COLO829 (cell line): ENCODE measurements around the gene COQ8B.
A peak's percentile ranks its signal among the peaks of the same experiment; 100 is the strongest.
"Not testable (repeated sequence)": the region's sequence is repeated elsewhere in the genome, so short reads cannot be mapped to it uniquely, and the experiment has no call there.

Experiments used
- DNase-seq: peaks from one replicate; pipeline ENCODE4 v3.0.0; 2012; ENCODE audit warnings: low spot score

COQ8B gene

DNA sequence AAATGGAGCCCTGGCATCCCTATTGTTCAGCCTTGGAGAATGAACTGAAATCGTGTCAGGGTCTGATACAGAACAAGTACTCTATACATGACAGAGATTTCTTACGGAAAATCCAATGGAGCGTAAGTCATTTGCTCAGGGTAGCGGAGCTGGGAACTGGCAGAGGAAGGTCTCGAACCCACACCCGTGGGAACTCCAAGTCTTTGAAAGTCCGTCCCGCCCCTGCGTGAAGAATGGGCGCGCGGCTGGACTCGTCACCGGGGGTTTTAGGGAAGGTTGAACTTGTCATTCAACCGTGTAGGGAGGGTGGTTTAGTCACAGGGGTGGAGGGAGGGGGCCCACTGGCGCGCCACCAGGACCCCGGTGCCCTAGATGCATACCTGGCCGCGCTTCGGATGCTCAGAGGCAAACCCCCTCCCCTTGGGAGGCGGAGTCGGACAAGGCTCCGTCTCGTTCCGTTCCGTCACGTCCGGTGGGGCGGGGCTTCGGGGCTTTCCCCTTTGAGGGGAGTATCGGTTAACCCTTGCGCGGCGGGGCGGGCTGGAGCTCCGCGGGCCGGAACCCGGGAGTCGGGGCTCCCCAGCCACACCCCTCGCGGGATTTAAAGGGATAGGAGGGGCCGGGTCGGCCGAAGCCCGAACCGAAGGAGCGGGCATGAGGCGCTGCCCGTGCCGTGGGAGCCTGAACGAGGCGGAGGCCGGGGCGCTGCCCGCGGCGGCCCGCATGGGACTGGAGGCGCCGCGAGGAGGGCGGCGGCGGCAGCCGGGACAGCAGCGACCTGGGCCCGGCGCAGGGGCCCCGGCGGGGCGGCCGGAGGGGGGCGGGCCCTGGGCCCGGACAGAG is at the start of gene COQ8B, which contains the start of gene ITPKC:
Gene COQ8B, minus strand, starts transcription at position 405 of the 843 bp plus-strand sequence. CDS start 2,254 bp downstream, outside the sequence.
Gene ITPKC, plus strand, starts transcription at position 631 of the 843 bp plus-strand sequence. Its CDS starts 24 bp downstream, at position 655.
- DNase-seq = peak; percentile 96

DNA sequence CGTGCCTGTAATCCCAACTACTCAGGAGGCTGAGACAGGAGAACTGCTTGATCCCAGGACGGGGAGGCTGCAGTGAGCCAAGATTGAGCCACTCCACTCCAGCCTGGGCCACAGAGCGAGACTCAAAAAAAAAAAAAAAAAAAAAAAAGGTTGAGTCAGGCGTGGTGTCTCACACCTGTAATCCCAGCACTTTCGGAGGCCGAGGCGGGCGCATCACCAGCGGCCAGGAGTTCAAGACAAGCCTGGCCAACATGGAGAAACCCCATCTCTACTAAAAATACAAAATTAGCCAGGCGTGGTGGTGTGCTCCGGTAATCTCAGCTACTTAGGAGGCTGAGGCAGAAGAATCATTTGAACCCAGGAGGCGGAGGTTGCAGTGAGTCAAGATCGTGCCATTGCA is 49.7 kb upstream of the COQ8B start:
- DNase-seq = not testable (repeated sequence)

DNA sequence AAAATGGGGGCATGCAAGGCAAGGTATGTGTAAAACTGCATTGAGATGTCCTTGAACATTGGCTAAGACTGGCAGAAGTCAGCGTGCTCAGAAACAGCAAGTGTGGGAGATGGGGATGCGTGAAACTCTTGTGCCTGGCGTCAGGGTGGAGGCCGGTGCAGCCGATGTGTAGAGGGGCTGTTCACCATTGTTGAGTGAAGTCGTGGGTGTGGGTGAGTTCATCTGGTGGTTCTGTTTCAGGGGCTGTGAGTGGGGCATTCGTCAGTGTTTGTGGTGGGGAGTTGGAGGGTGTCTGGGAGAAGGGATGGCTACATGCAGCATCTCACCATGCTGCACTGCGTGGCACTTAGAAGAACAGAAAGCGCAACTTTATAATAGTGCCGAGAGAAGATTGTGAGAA is 47.3 kb upstream of the COQ8B start:
- no peak for DNase-seq

DNA sequence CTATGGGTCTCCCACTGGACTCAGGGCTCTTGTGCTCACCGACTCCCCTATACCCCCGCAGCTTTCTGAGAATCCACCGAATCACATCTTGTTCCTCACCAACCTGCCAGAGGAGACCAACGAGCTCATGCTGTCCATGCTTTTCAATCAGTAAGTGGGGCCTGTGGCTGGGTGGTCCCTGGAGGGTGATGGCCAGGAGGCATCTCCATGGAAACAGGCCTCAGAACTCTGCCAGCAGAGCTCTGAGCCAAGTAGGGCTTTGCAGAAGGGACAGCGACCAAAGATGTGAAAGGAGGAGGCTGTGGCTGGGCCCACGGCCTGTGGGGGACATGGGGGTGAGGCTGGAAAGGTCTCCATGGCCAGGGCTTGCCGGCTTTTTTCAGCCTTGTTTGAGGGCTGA is 46.8 kb upstream of the COQ8B start:
- no peak for DNase-seq

DNA sequence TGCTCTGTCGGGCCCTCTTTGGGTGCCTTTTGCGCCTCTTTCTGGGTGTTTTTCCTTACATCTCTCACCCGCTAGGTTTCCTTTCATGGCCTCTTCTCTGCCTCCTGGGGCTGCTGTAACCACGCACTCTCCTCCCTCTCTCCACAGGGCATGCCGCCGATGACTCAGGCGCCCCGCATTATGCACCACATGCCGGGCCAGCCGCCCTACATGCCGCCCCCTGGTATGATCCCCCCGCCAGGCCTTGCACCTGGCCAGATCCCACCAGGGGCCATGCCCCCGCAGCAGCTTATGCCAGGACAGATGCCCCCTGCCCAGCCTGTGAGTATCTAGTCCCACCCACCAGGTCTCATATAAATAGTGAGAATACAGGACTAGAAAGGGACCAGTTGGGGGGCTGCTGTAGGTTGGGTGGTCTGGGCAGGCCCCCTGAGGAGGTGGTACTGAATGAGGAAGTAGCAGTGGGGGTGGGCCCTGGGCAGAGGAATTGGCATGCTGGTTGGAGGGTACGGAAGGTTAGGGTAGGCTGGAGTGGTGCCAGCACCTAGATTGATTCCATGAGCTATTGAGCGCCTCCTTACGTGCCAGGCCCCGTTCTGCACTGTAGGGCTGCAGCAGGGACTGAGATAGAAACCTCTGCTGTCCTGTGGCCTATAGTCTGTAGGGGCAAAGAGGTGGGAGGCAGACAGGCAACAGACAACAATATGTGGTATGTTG is 46.2 kb upstream of the COQ8B start:
- DNase-seq = no peak

DNA sequence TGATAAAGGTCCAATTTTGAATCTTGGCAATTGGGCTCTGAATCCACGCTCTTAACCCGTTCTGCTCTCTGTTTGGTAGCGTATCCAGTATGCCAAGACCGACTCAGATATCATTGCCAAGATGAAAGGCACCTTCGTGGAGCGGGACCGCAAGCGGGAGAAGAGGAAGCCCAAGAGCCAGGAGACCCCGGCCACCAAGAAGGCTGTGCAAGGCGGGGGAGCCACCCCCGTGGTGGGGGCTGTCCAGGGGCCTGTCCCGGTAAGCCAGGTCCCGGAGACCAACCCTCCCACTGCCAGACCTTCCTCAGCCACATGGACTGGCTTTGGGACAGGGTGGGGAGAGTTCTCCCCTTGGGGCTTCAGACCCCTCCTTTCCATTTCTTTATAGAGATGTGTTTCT is 42.7 kb upstream of the COQ8B start:
- DNase-seq = no peak

DNA sequence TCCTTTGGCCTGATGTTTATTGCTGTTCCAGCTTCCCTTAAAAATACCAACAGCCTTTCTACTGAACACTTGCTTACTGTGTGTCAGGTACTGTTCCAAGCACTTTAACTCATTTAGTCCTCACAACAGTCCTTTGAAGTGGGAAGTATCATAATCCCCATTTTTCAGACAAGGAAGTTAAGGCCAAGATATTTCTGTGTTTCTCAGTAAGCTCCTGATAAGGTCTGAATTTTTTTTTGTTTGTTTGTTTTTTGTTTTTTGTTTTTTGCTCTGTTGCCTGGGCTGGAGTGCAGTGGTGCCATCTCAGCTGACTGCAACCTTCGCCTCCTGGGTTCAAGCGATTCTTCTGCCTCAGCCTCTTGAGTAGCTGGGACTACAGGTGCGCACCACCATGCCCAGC is 41.8 kb upstream of the COQ8B start:
- DNase-seq = no peak

DNA sequence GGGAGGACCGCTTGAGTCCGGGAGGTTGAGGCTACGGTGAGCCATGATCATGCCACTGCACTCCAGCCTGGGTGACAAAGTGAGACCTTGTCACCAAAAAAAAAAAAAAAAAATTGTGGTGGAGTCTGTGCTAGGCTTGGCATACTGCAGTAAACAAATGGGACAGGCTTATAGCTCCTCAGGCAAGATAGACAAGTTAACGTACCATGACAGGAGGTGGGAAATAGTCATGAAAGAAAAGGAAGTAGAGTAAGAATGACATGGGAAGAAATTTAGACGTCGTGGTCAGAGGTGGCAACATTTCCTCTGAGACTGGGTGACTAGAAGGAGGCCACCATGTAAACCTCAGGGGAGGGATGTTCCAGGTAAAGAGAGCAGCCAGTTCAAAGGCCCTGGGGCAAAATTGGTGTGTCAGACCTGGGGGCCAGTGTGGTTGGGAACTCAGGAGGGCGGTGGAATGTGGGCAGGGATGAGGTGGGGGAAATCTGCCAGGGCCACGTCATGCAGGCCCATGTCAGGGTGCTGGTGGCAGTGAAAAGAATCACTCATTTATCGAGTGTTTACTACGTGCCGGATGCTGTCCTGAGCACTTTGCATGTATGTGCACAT is 39.9 kb upstream of the COQ8B start:
- DNase-seq = no peak

DNA sequence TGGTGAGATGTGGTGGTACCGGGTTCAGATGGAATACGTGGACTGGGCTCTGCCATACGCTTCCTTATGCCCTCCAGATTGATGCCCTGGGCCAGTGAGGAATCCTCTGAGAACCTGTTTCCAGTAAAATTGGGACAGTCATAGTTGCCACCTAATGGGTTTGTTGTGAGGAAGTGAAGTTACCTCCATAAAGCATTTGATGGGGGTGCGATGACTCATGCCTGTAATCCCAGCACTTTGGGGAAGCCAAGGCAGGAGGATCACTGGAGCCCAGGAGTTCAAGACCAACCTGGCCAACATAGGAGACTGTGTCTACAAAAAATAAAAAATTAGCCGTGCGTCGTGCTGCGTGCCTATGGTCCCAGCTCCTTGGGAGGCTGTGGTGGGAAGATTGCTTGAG is 39.1 kb upstream of the COQ8B start:
- no peak for DNase-seq

DNA sequence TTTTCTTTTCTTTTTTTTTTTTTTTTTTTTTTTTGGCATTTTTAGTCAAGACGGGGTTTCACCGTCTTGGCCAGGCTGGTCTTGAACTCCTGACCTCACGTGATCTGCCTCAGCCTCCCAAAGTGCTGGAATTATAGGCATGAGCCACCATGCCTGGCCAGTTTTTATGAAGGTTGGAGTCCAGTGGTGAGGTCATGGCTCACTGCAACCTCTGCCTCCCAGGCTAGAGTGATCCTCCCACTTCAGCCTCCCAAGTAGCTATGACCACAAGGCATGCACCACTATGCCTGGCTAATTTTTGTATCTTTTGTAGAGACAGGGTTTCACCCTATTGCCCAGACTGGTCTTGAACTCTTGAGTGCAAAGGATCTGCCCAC is 38.5 kb upstream of the COQ8B start:
- DNase-seq = no peak

DNA sequence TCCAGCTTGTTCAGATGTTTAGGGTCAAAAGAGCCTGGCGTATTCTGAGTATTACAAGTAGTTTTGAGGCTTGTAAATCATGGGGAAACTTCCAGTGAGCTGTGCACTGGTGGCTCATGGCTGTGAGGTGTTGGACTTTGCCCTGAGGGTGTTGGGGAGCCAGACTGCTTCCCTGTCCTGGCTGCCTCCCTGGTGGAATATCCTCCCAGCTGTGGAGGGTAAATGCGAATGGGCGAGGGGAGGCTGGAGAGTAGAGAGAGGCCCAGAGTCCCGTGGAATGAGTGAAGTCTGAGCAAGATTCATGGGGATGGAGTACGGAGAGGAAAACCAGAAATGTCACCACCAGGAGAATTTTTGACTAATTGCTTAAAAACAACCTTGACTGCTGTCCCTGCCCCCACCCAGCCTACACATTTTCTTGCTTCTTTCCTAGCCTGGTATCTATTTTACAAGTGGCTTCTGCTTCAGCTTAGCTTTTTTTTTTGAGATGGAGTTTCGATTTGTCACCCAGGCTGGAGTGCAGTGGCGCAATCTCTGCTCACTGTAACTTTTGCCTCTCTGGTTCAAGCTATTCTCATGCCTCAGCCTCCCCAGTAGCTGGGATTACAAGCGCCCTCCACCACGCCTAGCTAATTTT is 38.0 kb upstream of the COQ8B start:
- no peak for DNase-seq

DNA sequence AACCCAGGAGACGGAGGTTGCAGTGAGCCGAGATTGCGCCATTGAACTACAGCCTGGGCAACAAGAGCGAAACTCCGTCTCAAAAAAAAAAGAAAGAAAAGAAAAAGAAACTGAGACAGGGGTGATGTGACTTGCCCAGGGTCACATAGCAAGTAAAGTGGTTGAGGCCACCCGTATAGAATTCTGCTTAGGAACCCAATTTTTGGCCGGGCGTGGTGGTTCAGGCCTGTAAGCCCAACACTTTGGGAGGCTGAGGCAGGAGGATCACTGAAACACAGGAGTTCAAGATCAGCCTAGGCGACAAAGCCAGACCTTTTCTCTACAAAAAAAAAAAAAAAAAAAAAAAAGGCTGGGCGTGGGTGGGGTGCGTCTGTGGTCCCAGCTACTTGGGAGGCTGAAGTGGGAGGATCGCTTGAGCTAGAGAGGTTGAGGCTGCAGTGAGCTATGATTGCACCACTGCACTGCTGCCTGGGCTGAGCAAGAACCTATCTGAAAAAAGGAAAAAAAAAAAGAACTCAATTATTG is 35.6 kb upstream of the COQ8B start:
- no peak for DNase-seq

DNA sequence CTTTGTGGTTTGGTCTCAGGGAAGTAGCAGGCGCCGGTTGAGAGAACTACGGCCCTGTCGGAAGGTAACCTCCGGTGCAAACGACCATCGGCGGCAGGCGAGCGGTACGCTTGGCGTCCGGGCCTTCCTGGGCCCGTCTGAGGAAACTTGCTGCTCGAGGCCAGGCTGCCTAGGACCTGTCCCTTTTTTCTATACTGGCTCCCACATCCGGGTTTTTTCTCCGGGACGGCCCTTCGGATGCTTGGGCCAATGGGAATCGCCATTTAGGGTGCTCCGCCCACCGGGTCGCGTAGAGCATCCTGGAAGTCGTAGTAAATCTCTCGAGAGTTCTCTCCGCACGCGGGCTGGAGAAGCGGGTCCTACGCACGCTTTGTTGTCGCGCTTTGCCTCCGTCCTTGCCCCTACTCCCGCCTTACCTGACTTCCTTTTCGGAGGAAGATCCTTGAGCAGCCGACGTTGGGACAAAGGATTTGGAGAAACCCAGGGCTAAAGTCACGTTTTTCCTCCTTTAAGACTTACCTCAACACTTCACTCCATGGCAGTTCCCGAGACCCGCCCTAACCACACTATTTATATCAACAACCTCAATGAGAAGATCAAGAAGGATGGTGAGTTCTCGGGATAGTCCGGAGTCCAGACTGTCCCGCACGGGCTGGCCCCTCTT is 34.3 kb upstream of the COQ8B start, which contains the start of gene SNRPA:
Gene SNRPA, plus strand, starts transcription at position 330 of the 664 bp plus-strand sequence. Its CDS starts 206 bp downstream, at position 536.
- DNase-seq = peak; percentile 96

DNA sequence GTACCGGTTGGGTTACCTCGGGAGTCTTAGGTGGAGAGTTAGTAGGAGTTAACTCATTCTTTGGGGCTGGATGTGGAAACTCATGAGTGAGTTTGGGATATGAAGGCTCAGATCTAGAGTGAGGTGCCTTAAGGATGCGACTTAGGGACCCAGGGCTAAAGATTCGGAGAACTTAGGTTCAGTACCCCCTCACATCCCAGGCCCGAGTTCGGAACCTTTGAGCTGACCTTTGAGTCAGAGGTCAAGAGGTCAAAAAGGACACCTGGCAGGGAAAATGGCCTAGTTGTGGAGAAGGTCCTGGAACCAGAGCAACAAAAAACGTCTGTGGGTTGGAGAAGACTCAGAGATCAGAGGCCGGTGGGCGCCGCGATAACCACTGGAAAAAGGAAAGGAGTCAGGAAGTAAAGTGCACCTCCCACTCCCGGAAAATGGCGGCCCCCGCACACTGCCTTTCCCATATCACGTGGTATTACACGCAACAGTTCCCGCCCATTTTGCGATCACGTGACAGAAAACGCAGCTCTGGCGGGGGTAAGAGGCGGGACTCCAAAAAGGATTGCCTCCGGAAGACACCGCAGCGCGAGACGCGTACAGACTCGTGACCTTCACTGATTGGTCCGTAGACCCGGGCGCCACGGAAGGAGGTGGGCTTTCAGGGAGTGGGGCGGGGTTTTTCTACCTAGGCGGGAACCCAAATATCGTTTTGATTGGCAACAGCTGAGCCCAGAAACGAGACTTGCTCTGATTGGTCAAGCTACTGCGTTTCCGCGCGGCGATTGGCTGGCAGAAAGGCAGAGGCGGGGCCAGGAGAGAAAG is 33.6 kb upstream of the COQ8B start, which contains the start of gene ACTMAP:
Gene ACTMAP, minus strand, starts transcription at position 420 of the 816 bp plus-strand sequence. CDS start 674 bp downstream, outside the sequence.
- peak; percentile 100 for DNase-seq

DNA sequence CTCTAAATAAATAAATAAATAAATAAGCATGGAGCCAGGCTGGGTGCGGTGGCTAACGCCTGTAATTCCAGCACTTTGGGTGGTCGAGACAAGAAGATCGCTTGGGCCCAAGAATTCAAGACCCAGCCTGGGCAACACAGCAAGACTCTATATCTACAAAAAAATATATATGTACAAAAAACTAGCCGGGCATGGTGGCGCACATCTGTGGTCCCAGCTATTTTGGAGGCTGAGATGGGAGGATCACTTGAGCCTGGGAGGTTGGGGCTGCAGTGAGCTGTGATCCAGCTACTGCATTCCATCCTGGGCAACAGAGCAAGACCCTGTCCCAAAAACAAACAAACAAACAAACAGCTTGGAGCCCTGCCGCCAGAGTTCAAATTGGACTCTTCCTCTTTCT is 30.9 kb upstream of the COQ8B start:
- DNase-seq = no peak

DNA sequence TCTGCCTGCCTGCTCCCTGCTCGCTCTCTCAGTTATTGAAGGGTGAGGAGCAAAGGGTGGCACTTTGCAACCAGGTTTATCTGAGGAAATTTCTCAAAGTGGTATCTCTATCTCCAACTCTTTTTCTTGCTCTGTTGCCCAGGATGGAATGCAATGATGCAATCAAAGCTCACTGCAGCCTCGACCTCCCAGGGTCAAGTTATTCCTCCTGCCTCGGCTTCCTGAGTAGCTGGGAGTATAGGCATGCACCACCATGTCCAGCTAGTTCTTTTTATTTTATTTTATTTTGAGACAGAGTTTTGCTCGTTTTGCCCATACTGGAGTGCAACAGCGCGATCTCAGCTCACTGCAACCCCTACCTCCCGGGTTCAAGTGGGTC is 28.7 kb upstream of the COQ8B start:
- DNase-seq = no peak

DNA sequence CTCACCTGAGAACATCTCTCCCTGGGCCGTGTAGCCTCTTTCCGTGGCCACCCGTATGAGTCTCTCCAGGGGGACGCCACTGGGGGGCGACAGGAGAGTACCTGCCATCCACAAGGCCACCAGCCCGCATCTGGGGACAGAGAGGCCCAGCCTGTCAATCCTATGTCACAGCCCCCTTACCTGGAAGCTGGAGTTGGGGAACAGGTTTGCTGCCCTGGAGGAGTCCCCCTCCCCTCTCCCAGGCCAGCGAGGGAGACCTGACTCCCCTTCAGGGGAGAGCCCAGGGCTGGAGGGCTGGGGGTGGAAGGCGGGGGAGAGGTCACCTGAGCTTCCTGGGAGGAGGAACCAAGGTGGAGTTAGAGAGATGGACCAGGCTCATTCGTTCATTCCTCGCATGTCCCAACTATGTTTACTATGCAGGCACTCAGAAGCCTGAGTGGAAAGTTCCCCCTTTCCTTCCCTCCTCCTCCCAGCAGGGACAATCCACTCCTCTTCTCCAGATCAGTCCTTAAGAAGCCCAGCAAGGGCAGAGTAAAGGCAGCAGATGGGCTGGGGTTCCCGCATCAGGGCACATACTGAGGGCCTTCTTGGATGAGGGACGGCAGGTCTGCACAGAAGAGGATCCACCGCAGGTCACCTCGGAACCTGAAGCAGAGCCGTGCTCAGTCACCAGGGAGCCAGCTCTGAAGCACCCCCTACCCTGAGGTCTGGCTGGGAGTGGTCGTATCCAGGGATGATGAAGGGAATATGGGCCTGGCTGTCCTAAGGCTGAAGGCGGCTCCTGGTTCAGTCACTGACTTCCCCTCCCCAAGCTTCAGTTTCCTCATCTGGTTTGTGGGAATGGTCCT is 28.1 kb upstream of the COQ8B start:
- no peak for DNase-seq

DNA sequence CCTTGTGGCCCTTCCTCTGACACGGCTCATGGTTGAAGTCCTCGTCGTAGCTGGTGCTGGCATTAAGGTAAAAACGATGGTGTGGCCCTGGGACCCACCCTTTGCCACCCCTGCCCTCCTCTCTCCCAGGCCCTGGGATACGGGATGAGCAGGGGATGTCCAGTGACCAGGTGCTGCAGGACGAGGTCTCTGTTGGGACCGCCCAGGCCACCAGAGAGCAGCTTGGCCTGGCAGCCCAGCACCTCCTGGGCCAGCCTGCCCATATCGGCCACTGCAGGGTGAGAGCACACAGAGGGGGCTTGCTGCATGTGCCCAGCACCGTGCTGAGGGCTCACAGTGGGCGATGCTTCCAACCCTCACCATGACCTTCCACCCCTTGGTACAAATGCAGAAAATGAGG is 27.2 kb upstream of the COQ8B start:
- no peak for DNase-seq

DNA sequence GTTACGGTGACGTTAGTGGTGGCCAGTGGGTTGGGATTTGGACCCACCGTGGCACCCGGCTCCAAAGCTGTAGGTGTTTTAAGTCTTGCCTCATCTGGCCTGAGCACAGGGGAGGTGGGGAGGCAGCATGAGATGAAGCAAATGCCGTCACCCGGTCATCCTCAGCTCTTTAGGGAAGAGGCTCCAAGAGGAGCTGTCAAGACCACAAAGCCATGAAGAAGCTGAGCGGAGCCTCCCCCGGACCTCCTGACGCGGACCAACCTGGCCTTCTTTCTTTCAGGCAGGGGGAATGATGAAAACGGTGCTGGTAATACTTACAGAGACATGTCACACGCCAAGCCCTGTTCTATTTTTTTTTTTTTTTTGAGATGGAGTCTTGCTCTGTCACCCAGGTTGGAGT is 26.2 kb upstream of the COQ8B start:
- no peak for DNase-seq

DNA sequence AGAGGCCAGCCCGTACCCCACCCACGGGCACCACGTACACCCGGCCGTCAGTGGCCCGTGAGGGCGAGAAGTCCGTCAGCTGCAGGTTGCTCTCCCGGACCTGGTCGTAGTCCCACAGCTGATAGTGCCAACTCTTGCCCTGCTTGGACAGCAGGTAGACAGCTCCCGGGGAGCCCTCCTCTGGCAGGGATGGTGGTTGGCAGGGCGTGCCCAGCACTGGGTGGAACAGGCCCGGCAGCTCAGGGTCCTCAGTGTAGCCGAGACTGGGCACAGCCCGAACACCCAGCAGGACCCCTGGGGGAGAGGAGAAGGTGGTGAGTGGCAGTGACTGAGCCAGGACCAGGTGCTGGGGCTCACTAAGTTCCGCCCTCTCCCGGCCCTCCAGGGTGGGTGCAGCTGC is 25.8 kb upstream of the COQ8B start:
- no peak for DNase-seq
